T-helper 1 cell (primary cell): ENCODE measurements around the gene NOP14.
"Not testable (repeated sequence)": the region's sequence is repeated elsewhere in the genome, so short reads cannot be mapped to it uniquely, and the experiment has no call there.

Source experiments
- DNase-seq, 5 donors: peaks; one replicate each; pipeline ENCODE4 v3.0.0-alpha.2; 2012 to 2020

Gene NOP14

GRCh38 chr4:2930758-2931511 is 32.3 kb downstream of the NOP14 start:
- no peak for DNase-seq

- no peak for DNase-seq
Measured at GRCh38 chr4:2930135-2930757, 33.0 kb downstream of the NOP14 start.

- DNase-seq = no peak
Measured at GRCh38 chr4:2929469-2929868, 33.7 kb downstream of the NOP14 start.

- DNase-seq = no peak
Measured at GRCh38 chr4:2928242-2929176, 34.7 kb downstream of the NOP14 start.

DNA sequence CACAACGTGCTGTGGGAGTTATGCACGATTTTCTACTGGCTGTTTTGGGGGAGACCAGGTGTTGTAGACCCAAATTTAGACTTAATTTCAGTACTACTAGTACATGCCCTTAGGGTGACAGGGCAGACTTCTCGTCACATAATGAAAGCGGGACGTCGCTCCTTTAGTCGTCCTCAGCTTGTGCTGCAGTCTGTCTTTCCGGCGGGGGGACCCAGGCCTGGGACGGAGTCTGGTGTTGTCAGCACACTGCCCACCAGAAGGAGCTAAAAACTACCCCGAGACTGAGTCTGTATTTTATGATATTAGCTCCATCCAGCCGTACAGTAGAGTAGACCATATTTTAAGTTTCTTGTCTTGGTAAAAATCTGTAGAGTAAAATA is 35.5 kb downstream of the NOP14 start:
- DNase-seq = no peak

GRCh38 chr4:2927016-2927695 is 36.0 kb downstream of the NOP14 start:
- no peak for DNase-seq

GRCh38 chr4:2925931-2926860 is 37.0 kb downstream of the NOP14 start:
- no peak for DNase-seq

DNA sequence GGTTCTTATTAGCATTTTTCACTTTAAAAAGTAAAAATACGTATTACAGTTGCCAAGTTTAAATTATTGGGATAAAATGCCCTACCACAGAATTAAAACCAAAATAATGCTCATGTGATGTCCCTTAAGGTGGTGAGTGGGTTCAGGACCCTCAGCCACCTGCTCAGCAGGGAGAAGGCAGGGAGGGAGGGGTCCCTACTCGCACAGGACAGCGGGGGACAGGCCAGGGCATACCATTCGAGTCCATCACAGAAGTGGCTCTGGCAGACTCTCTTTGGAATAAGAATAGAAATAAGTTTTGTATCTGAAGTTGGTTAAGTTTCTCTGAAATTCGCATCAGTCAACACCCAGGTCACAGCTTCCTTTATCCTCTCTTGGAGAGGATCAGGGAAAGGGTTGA is 37.7 kb downstream of the NOP14 start:
- DNase-seq = no peak

- no peak for DNase-seq
Measured at GRCh38 chr4:2924765-2925301, 38.4 kb downstream of the NOP14 start.

DNA sequence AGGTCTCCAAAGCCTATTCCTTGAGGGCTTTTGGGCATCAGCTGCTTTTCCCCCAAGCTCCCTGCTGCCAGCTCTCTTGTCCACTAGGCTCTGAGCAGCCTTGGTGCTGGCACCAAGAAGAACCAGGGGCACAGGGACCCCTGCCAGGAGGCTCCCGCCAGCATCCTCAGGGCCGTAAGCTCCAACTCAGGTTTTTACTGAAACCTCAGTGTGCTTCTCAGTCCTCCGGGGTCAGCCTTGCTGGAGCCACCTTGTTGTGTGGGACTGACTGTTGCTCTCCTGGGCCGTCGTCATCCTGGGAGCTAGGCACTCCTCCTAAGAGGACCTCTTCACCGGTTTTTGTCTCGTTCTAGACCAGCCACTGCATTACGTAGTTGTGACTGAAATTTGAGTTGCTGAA is 38.9 kb downstream of the NOP14 start:
- DNase-seq = no peak

- no peak for DNase-seq
Measured at GRCh38 chr4:2923668-2924173, 39.5 kb downstream of the NOP14 start.

DNA sequence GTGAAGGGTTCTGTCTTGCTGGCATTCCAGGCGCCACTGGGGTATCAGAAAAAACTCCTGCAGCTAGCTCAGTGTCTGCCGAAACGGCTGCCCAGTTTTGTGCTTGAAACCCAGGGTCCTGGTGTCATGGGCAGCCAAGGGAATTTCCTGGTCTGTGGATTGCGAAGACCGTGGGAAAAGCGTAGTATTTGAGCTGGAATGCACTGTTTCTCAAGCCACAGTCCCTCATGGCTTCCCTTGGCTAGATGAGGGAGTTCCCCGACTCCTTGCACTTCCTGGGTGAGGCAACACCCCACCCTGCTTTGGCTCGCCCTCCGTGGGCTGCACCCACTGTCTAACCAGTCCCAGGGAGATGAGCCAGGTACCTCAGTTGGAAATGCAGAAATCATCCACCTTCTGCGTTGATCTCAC is 40.1 kb downstream of the NOP14 start:
- DNase-seq = no peak

DNA sequence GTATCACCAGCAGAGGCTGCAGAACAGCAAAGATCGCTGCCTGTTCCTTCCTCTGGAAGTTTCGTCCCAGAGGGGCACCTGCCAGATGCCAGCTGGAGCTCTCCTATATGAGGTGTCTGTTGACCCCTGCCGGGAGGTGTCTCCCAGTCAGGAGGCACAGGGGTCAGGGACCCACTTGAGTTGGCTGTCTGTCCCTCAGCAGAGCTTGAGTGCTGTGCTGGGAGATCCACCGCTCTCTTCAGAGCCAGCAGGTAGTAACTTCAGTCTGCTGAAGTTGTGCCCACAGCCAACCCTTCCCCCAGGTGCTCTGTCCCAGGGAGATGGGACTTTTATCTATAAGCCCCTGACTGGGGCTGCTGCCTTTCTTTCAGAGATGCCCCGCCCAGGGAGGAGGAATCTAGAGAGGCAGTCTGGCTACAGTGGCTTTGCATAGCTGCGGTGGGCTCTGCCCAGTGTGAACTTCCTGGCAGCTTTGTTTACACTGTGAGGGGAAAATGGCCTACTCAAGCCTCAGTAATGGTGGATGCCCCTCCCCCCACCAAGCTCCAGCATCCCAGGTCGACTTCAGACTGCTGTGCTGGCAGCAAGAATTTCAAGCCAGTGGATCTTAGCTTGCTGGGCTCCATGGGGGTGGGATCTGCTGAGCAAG is 40.6 kb downstream of the NOP14 start:
- DNase-seq = peak in 1 of 5 donors; percentile 37

DNA sequence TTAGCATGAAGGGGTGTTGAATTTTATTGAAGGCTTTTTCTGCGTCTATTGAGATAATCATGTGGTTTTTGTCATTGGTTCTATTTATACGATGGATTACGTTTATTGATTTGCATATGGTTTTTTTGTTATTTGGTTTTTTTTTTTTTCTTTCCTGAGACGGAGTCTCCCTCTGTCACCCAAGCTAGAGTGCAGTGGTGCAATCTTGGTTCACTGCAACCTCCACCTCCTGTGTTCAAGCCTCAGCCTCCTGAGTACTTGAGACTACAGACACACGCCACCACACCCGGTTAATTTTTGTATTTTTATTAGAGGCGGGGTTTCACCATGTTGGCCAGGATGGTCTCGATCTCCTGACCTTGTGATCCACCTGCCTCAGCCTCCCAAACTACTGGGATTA is 44.5 kb downstream of the NOP14 start:
- not testable (repeated sequence) for DNase-seq

DNA sequence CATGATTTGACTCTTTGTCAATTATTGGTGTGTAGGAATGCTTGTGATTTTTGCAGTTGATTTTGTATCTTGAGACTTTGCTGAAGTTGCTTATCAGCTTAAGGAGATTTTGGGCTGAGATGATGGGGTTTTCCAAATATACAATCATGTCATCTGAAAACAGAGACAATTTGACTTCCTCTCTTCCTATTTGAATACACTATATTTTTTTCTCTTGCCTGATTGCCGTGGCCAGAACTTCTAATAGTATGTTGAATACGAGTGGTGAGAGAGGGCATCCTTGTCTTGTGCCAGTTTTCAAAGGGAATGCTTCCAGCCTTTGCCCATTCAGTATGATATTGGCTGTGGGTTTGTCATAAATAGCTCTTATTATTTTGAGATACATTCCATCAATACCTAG is 44.9 kb downstream of the NOP14 start:
- not testable (repeated sequence) for DNase-seq

DNA sequence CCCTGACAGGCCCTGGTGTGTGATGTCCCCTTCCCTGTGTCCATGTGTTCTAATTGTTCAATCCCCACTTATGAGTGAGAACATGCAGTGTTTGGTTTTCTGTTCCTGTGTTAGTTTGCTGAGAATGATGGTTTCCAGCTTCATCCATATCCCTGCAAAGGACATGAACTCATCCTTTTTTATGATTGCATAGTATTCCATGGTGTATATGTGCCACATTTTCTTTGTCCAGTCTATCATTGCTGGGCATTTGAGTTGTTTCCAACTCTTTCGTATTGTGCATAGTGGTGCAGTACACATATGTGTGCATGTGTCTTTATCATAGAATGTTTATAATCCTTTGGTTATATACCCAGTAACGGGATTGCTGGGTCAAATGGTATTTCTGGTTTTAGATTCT is 46.5 kb downstream of the NOP14 start:
- DNase-seq = not testable (repeated sequence)

GRCh38 chr4:2915789-2916188 is 47.4 kb downstream of the NOP14 start:
- no peak for DNase-seq

DNA sequence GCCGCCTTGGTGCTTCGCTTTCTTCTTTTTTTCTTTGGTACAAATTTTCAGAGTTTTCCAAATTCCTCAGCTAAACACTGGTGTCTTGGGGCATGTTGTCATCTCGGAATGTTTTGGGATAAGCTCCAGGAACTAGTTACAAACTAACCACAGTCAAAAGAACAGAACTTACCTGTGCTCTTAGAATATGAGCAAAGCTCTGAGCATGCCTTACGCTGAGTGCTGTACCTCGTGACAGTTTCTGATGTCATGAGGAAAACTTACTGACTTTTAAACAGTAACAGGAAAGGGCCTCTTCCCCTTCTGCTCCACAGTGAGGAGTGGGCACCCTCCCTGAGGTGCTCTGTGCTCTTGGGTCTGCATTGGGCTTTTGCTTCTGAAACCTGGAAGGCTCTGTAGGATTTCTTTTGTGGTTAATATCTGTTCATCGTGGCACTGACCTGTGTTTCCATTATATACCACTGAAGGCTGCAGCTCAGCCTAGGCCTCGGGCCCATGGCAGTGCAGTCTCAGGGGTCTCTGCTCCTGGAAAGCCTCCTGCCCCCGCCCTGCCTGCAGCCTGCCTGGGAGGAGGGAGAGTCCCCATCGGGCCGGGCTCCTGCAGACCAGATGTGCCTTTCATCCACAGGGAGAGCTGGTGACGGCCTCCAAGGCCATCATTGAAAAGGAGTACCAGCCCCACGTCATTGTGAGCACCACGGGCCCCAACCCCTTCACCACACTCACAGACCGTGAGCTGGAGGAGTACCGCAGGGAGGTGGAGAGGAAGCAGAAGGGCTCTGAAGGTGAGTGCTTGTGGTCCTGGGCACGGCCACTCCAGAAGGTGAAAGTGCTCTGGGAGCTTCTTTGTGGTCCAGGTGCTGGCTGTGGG is 48.7 kb downstream of the NOP14 start:
- no peak for DNase-seq

DNA sequence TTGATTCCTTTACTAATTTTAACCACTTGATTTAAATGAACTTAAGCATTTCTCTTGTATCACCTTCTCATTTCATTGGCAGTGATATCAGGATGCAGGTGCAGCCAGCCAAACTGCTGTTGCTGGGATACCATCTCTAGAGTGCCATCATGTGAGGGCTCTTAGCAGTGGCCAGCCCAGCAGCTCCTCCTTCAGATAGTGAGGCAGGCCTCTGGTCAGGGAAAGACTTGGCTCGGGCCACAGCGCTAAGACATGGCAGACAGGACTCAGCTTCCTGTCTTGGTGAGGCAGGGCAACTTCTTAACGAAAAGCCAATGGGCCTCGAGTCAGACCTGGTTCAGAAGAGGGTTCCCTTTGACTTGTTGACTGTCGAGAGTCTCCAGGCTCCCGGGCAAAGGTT is 50.0 kb downstream of the NOP14 start:
- DNase-seq = no peak

GRCh38 chr4:2911868-2912267 is 51.3 kb downstream of the NOP14 start:
- no peak for DNase-seq
